H9 (cell line): Measurements from ENCODE around the gene FBN3. TPM values are rescaled to one million over a fixed set of nuclear protein-coding genes. Genes with fewer than 3 reads are reported as not detected.

Experiments used
- DNase-seq: peaks from one replicate; pipeline ENCODE4 v3.0.0-alpha.2; 2017
- H2AFZ ChIP-seq: one replicate; pipeline ENCODE4 v1.6.1; 2013; ENCODE audit warnings: mild to moderate bottlenecking, low read length, control low read depth, moderate library complexity
- H2AK5ac ChIP-seq: 2 replicates; pipeline ENCODE4 v1.6.1; 2013; ENCODE audit warnings: low read length, control low read depth, mixed read lengths; ENCODE audit not compliant: insufficient read length
- H2BK120ac ChIP-seq: one replicate; pipeline ENCODE4 v1.6.1; 2013; ENCODE audit warnings: low read depth, mild to moderate bottlenecking, low read length, control low read depth, inconsistent platforms; ENCODE audit not compliant: poor library complexity, severe bottlenecking
- H2BK12ac ChIP-seq: 2 replicates; pipeline ENCODE4 v1.6.1; 2013; ENCODE audit warnings: low read length, control low read depth, mixed read lengths, low read depth; ENCODE audit not compliant: insufficient read length
- H2BK15ac ChIP-seq: 2 replicates; pipeline ENCODE4 v1.6.1; 2013; ENCODE audit warnings: low read depth, low read length, control low read depth
- H2BK20ac ChIP-seq: one replicate; pipeline ENCODE4 v1.6.1; 2013; ENCODE audit warnings: low read depth, mild to moderate bottlenecking, low read length, control low read depth, inconsistent platforms; ENCODE audit not compliant: poor library complexity, severe bottlenecking
- H2BK5ac ChIP-seq: 2 replicates; pipeline ENCODE4 v1.6.1; 2013; ENCODE audit warnings: low read length, control low read depth, mixed read lengths; ENCODE audit not compliant: insufficient read length
- H3K14ac ChIP-seq: 2 replicates; pipeline ENCODE4 v1.6.1; 2013; ENCODE audit warnings: low read length, control low read depth; ENCODE audit not compliant: insufficient read depth
- H3K18ac ChIP-seq: 2 replicates; pipeline ENCODE4 v1.6.1; 2013; ENCODE audit warnings: low read depth, mild to moderate bottlenecking, mixed read lengths, low read length, control low read depth; ENCODE audit not compliant: insufficient read length
- H3K23ac ChIP-seq: 2 replicates; pipeline ENCODE4 v1.6.1; 2013; ENCODE audit warnings: low read length, control low read depth, mixed read lengths, low read depth; ENCODE audit not compliant: insufficient read length
- H3K23me2 ChIP-seq: 2 replicates; pipeline ENCODE4 v1.6.1; 2013; ENCODE audit warnings: low read depth, mild to moderate bottlenecking, mixed read lengths, low read length, control low read depth; ENCODE audit not compliant: insufficient read length, poor library complexity, severe bottlenecking
- H3K27ac ChIP-seq: 2 replicates; pipeline ENCODE4 v1.5.1; 2013; ENCODE audit warnings: low read length, control low read depth, mixed read lengths, low read depth; ENCODE audit not compliant: insufficient read length
- H3K27me3 ChIP-seq: 2 replicates; pipeline ENCODE4 v1.6.1; 2013; ENCODE audit warnings: low read length, control low read depth, inconsistent platforms; ENCODE audit not compliant: insufficient read depth
- H3K4ac ChIP-seq: 2 replicates; pipeline ENCODE4 v1.6.1; 2013; ENCODE audit warnings: low read depth, mild to moderate bottlenecking, control low read depth, inconsistent platforms, low read length, moderate library complexity
- H3K4me1 ChIP-seq: 2 replicates; pipeline ENCODE4 v1.6.1; 2013; ENCODE audit warnings: low read length, control low read depth, inconsistent platforms; ENCODE audit not compliant: insufficient read depth
- H3K4me2 ChIP-seq: 2 replicates; pipeline ENCODE4 v1.6.1; 2013; ENCODE audit warnings: low read length, control low read depth, mixed read lengths; ENCODE audit not compliant: insufficient read length, insufficient read depth
- H3K56ac ChIP-seq: 2 replicates; pipeline ENCODE4 v1.6.1; 2013; ENCODE audit warnings: low read depth, mild to moderate bottlenecking, mixed read lengths, low read length, control low read depth; ENCODE audit not compliant: insufficient read length
- H3K79me1 ChIP-seq: 2 replicates; pipeline ENCODE4 v1.6.1; 2013; ENCODE audit warnings: low read depth, mild to moderate bottlenecking, moderate library complexity, low read length, control low read depth, inconsistent platforms; ENCODE audit not compliant: insufficient read depth, poor library complexity, severe bottlenecking
- H3K79me2 ChIP-seq: 2 replicates; pipeline ENCODE4 v1.6.1; 2013; ENCODE audit warnings: low read length, control low read depth, inconsistent platforms; ENCODE audit not compliant: insufficient read depth
- H3K9ac ChIP-seq: 2 replicates; pipeline ENCODE4 v1.6.1; 2013; ENCODE audit warnings: low read length, control low read depth, mixed read lengths; ENCODE audit not compliant: insufficient read length; ENCODE audit errors: extremely low read depth
- H3K9me3 ChIP-seq: one replicate; pipeline ENCODE4 v1.6.1; 2013; ENCODE audit warnings: low read depth, low read length, inconsistent platforms; ENCODE audit not compliant: control insufficient read depth
- H3T11ph ChIP-seq: one replicate; pipeline ENCODE4 v1.6.1; 2013; ENCODE audit warnings: mild to moderate bottlenecking, low read length, control low read depth, inconsistent platforms
- H4K20me1 ChIP-seq: one replicate; pipeline ENCODE4 v1.6.1; 2013; ENCODE audit not compliant: control insufficient read depth, insufficient read length, insufficient read depth
- H4K5ac ChIP-seq: 2 replicates; pipeline ENCODE4 v1.6.1; 2013; ENCODE audit warnings: low read depth, mild to moderate bottlenecking, mixed read lengths, low read length, control low read depth; ENCODE audit not compliant: insufficient read length
- H4K8ac ChIP-seq: replicated peaks from 2 replicates; pipeline ENCODE4 v1.6.1; 2013; ENCODE audit warnings: low read length, control low read depth, mixed read lengths, low read depth; ENCODE audit not compliant: insufficient read length
- H4K91ac ChIP-seq: 2 replicates; pipeline ENCODE4 v1.6.1; 2013; ENCODE audit warnings: low read depth, mild to moderate bottlenecking, moderate library complexity, mixed read lengths, low read length, control low read depth; ENCODE audit not compliant: insufficient read length
- H3K27ac Mint-ChIP-seq, 3 experiments: 2 replicates in 2 of 3; 3 replicates in 1 of 3; pipeline ENCODE4 v1.8.0; 2020 to 2021; ENCODE audit warnings: mixed read lengths in 3 of 3, mild to moderate bottlenecking in 1 of 3, moderate library complexity in 1 of 3
- H3K27me3 Mint-ChIP-seq: 2 replicates; pipeline ENCODE4 v1.8.0; 2021; ENCODE audit warnings: low read depth, mild to moderate bottlenecking, moderate library complexity, mixed read lengths
- H3K36me3 Mint-ChIP-seq, 3 experiments: 2 replicates in 2 of 3; 3 replicates in 1 of 3; pipeline ENCODE4 v1.8.0; 2020 to 2021; ENCODE audit warnings: low read depth in 3 of 3, mixed read lengths in 3 of 3; ENCODE audit not compliant: insufficient read depth in 1 of 3
- H3K4me1 Mint-ChIP-seq, 2 experiments: 2 replicates each; pipeline ENCODE4 v1.8.0; 2020; ENCODE audit warnings: mixed read lengths in 2 of 2
- H3K4me3 Mint-ChIP-seq, 2 experiments: 2 replicates in 1 of 2; 3 replicates in 1 of 2; pipeline ENCODE4 v1.8.0; 2020 to 2021; ENCODE audit warnings: mild to moderate bottlenecking in 2 of 2, mixed read lengths in 2 of 2, moderate library complexity in 1 of 2
- H3K9me3 Mint-ChIP-seq, 2 experiments: 2 replicates in 1 of 2; 3 replicates in 1 of 2; pipeline ENCODE4 v1.8.0; 2020; ENCODE audit warnings: mild to moderate bottlenecking in 2 of 2, mixed read lengths in 2 of 2, moderate library complexity in 1 of 2
- WGBS: extraction: QIAGEN DNeasy Blood & Tissue Kit; methylation state at CpG from one replicate; pipeline ENCODE4 v1.1.7; 2013; ENCODE audit warnings: missing lambda C conversion rate, low lambda C conversion rate, mixed read lengths; ENCODE audit not compliant: insufficient read length; ENCODE audit errors: extremely low coverage; 5-methylcytosine and 5-hydroxymethylcytosine counted together
- total RNA-seq: library from RNA; stranded (reverse); gene quantifications from 2 replicates; pipeline ENCODE4 v1.2.1, GENCODE V29; 2021
- TF ChIP-seq, protein P1 (sequence below): fragments of 200-600 bp; sonication (generic); conservative IDR thresholded peaks from 3 replicates; pipeline ENCODE4 v1.8.0; 2021; ENCODE audit warnings: antibody characterized with exemption, mild to moderate bottlenecking

FBN3 gene
- total RNA-seq, 1 experiment from 2014 or later: 31.0 TPM

DNA sequence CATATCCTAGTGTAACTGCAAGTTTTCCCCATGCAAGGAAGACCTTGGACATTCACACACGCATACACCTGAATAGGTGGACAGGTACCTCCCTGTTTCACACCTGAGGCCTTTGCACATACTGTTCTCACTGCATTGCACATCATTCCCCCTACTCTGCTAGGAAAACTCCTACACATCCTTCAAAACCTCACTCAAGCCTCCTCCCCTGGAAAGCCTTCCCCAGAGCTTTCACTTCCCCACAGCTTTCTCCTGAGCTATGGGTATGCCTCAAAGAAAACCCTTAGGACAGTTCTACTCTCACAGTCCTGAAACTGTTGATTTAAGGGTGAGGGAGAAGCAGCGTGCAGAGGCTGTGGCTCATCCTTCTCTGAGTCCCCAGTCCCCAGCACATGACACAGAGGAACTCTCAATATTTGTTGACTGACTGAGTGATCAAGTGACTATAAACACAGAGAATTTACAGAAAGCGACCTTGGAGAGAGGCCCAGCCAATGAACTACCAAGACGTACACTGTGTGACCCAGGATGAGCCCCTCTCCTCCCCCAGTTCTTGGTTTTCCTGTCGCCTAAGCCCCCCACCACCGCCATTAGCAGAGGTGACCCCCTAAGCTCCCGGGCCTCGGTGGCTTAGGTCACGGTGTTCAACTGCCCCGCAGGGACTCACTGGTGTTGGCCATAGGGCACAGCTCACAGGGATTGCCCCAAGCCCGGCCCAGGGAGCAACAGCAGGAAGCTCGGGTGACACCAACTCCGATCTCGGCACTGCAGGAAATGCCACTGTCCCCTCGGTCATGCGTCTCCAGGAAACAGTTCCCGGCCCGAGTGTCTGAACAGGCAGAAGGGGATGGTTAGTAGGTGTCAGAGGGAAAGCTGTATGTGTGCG, 40.6 kb downstream of the FBN3 start:
- Mint-ChIP-seq H3K4me1 (0 out of 4 replicates have a peak, but pooled peaks cover 0 to 3% of the 10 kb centered on the region in 2 experiments), H3K9me3 (no peaks in the 10 kb centered on the region)

More for the DNA sequence above, 40.6 kb downstream of the FBN3 start:
- Histone ChIP-seq H4K91ac (no peak overlapping the region), H3K9ac (no peak overlapping the region), H3K14ac (no peak overlapping the region), H2AFZ (no peak overlapping the region), H2BK120ac (no peak overlapping the region), H2AK5ac (no peak overlapping the region), H3K56ac (no peak overlapping the region), H2BK5ac (no peak overlapping the region), H3K79me1 (no peaks in the 10 kb centered on the region), H3K23ac (no peak overlapping the region), H3K4ac (no peak overlapping the region), H3K9me3 (no peaks in the 10 kb centered on the region), H3K27me3 (no peaks in the 10 kb centered on the region), H3K79me2 (no peaks in the 10 kb centered on the region; the same call in 1 of the 2 replicates), H2BK20ac (no peak overlapping the region), H2BK15ac (no peak overlapping the region), H3K18ac (no peak overlapping the region), H4K5ac (no peak overlapping the region), H3K4me2 (no peak overlapping the region), H4K8ac (no peak overlapping the region), H3K4me1 (no peaks in the 10 kb centered on the region), H3K23me2 (no peaks in the 10 kb centered on the region), H3T11ph (no peak overlapping the region), H2BK12ac (no peak overlapping the region), H3K27ac (no peak overlapping the region), H4K20me1 (no peaks in the 10 kb centered on the region)
- H3K4me3 Mint-ChIP-seq: no peak overlapping the region
- WGBS: no CpG with 5 or more reads among the region's 19 CpGs
- H3K27ac Mint-ChIP-seq: peak overlapping the region in 1 of 3 experiments; percentile 83; a peak in 2 of 7 replicates
- H3K36me3 Mint-ChIP-seq: peaks cover 31 to 43% (median 35%) of the 10 kb centered on the region in 3 experiments
- H3K27me3 Mint-ChIP-seq: no peaks in the 10 kb centered on the region
- TF ChIP-seq, protein P1, sequence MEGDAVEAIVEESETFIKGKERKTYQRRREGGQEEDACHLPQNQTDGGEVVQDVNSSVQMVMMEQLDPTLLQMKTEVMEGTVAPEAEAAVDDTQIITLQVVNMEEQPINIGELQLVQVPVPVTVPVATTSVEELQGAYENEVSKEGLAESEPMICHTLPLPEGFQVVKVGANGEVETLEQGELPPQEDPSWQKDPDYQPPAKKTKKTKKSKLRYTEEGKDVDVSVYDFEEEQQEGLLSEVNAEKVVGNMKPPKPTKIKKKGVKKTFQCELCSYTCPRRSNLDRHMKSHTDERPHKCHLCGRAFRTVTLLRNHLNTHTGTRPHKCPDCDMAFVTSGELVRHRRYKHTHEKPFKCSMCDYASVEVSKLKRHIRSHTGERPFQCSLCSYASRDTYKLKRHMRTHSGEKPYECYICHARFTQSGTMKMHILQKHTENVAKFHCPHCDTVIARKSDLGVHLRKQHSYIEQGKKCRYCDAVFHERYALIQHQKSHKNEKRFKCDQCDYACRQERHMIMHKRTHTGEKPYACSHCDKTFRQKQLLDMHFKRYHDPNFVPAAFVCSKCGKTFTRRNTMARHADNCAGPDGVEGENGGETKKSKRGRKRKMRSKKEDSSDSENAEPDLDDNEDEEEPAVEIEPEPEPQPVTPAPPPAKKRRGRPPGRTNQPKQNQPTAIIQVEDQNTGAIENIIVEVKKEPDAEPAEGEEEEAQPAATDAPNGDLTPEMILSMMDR: no peak
- no peak for DNase-seq
